Measurements from ENCODE around the gene PIH1D2. TPM values are rescaled to one million over a fixed set of nuclear protein-coding genes. Genes with fewer than 3 reads are reported as not detected.
A peak's percentile ranks its signal among the peaks of the same experiment; 100 is the strongest.

Gene PIH1D2
- total and polyA plus RNA-seq, 9 of the 15 experiments (the other 6 are each of a cell fraction or from before 2014, with no cell fraction given), result 1.5 to 5.4 (median 3.0) TPM

- TF ChIP-seq, protein P1, sequence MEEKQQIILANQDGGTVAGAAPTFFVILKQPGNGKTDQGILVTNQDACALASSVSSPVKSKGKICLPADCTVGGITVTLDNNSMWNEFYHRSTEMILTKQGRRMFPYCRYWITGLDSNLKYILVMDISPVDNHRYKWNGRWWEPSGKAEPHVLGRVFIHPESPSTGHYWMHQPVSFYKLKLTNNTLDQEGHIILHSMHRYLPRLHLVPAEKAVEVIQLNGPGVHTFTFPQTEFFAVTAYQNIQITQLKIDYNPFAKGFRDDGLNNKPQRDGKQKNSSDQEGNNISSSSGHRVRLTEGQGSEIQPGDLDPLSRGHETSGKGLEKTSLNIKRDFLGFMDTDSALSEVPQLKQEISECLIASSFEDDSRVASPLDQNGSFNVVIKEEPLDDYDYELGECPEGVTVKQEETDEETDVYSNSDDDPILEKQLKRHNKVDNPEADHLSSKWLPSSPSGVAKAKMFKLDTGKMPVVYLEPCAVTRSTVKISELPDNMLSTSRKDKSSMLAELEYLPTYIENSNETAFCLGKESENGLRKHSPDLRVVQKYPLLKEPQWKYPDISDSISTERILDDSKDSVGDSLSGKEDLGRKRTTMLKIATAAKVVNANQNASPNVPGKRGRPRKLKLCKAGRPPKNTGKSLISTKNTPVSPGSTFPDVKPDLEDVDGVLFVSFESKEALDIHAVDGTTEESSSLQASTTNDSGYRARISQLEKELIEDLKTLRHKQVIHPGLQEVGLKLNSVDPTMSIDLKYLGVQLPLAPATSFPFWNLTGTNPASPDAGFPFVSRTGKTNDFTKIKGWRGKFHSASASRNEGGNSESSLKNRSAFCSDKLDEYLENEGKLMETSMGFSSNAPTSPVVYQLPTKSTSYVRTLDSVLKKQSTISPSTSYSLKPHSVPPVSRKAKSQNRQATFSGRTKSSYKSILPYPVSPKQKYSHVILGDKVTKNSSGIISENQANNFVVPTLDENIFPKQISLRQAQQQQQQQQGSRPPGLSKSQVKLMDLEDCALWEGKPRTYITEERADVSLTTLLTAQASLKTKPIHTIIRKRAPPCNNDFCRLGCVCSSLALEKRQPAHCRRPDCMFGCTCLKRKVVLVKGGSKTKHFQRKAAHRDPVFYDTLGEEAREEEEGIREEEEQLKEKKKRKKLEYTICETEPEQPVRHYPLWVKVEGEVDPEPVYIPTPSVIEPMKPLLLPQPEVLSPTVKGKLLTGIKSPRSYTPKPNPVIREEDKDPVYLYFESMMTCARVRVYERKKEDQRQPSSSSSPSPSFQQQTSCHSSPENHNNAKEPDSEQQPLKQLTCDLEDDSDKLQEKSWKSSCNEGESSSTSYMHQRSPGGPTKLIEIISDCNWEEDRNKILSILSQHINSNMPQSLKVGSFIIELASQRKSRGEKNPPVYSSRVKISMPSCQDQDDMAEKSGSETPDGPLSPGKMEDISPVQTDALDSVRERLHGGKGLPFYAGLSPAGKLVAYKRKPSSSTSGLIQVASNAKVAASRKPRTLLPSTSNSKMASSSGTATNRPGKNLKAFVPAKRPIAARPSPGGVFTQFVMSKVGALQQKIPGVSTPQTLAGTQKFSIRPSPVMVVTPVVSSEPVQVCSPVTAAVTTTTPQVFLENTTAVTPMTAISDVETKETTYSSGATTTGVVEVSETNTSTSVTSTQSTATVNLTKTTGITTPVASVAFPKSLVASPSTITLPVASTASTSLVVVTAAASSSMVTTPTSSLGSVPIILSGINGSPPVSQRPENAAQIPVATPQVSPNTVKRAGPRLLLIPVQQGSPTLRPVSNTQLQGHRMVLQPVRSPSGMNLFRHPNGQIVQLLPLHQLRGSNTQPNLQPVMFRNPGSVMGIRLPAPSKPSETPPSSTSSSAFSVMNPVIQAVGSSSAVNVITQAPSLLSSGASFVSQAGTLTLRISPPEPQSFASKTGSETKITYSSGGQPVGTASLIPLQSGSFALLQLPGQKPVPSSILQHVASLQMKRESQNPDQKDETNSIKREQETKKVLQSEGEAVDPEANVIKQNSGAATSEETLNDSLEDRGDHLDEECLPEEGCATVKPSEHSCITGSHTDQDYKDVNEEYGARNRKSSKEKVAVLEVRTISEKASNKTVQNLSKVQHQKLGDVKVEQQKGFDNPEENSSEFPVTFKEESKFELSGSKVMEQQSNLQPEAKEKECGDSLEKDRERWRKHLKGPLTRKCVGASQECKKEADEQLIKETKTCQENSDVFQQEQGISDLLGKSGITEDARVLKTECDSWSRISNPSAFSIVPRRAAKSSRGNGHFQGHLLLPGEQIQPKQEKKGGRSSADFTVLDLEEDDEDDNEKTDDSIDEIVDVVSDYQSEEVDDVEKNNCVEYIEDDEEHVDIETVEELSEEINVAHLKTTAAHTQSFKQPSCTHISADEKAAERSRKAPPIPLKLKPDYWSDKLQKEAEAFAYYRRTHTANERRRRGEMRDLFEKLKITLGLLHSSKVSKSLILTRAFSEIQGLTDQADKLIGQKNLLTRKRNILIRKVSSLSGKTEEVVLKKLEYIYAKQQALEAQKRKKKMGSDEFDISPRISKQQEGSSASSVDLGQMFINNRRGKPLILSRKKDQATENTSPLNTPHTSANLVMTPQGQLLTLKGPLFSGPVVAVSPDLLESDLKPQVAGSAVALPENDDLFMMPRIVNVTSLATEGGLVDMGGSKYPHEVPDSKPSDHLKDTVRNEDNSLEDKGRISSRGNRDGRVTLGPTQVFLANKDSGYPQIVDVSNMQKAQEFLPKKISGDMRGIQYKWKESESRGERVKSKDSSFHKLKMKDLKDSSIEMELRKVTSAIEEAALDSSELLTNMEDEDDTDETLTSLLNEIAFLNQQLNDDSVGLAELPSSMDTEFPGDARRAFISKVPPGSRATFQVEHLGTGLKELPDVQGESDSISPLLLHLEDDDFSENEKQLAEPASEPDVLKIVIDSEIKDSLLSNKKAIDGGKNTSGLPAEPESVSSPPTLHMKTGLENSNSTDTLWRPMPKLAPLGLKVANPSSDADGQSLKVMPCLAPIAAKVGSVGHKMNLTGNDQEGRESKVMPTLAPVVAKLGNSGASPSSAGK (IDR thresholded peaks at IDR 0.05), result no peak
- TF ChIP-seq FOXM1 (IDR thresholded peaks at IDR 0.05; ENCODE audit: low read depth) (no peak), FOXM1 (CRISPR knock-in tag; IDR thresholded peaks at IDR 0.05; ENCODE audit: low read depth) (no peak), SMAD1 (IDR thresholded peaks at IDR 0.05; ENCODE audit: low read depth, low read length, partially characterized antibody) (no peak), MAFF (IDR thresholded peaks at IDR 0.05; ENCODE audit: low read length) (peak; percentile 43; the same call in 1 of the 2 replicates), TEAD4 (IDR thresholded peaks at IDR 0.05; ENCODE audit: low read length) (peak; percentile 64), TEAD4 (CRISPR knock-in tag; IDR thresholded peaks at IDR 0.05; ENCODE audit: borderline replicate concordance) (no peak), TBL1XR1 (IDR thresholded peaks at IDR 0.05; ENCODE audit: low read length in 2 of 2) (peak in 1 of 2 experiments; percentile 30; a peak in 1 of 4 replicates), FOS (IDR thresholded peaks at IDR 0.05; ENCODE audit: extremely low read depth, insufficient read length) (peak; percentile 59), RNF219 (CRISPR knock-in tag; IDR thresholded peaks at IDR 0.05) (no peak), SP2 (IDR thresholded peaks at IDR 0.05; ENCODE audit: extremely low read depth, low read depth, low read length, poor library complexity, severe bottlenecking) (no peak), ZNF263 (CRISPR knock-in tag; IDR thresholded peaks at IDR 0.05; ENCODE audit: borderline replicate concordance) (no peak), TAF15 (IDR thresholded peaks at IDR 0.05; ENCODE audit: low read depth, low read length) (no peak), NR3C1 (CRISPR knock-in tag; IDR thresholded peaks at IDR 0.05) (no peak), EP300 (IDR thresholded peaks at IDR 0.05; ENCODE audit: low read length) (peak; percentile 32; the same call in 1 of the 2 replicates)
These were observed 31.5 kb downstream of the PIH1D2 start (continued) for GRCh38 chr11:112042161-112042960.
